HepG2 (cell line): Measurements from ENCODE around the gene AQP11. TPM values are rescaled to one million over a fixed set of nuclear protein-coding genes. Genes with fewer than 3 reads are reported as not detected.

ENCODE experiments used
- ATAC-seq: fragments of 200-7000 bp; cut with Tn5 transposase; 3 replicates; pipeline ENCODE4 v1.9.1; 2020; ENCODE audit warnings: mild to moderate bottlenecking, moderate library complexity
- BruUV-seq: library from RNA; stranded (reverse); fragments of 400-500 nt; replicated peaks from 2 replicates; lab custom pipeline; 2021; lab: Mats Ljungman, UMichigan
- CTCF ChIA-PET: fragments of 300-600 bp; formaldehyde crosslinking; extraction: SDS; loops from one replicate; lab custom pipeline; 2021; ENCODE audit warnings: low total read pairs, inconsistent platforms, low intra/inter-chr PET ratio; lab: Yijun Ruan, JAX
- POLR2A ChIA-PET: fragments of 350-600 bp; sonication (Branson Sonifier 250); formaldehyde crosslinking; loops from one replicate; lab custom pipeline; 2020; ENCODE audit warnings: antibody characterized with exemption, inconsistent platforms; lab: Yijun Ruan, JAX
- DNase-seq: peaks from one replicate; pipeline ENCODE4 v3.0.0-alpha.2; 2015; ENCODE audit warnings: low spot score
- FAIRE-seq: peaks from 3 replicates; lab custom pipeline; 2011; peaks lifted over from hg19 to GRCh38; lab: Jason Lieb, UNC
- H2AFZ ChIP-seq: one replicate; pipeline ENCODE4 v1.6.1; 2011; ENCODE audit warnings: low read length, inconsistent platforms
- H3K27ac ChIP-seq: fragments of 300-600 bp; 3 replicates; pipeline ENCODE4 v1.8.0; 2011; ENCODE audit warnings: mixed run types, mild to moderate bottlenecking, mixed read lengths, low read length, inconsistent platforms; ENCODE audit not compliant: insufficient read depth; ENCODE audit errors: extremely low read length
- H3K27me3 ChIP-seq, 2 experiments: fragments of 200-600 bp in 1 of 2; 2 replicates in 1 of 2; 3 replicates in 1 of 2; pipeline versions ENCODE4 v1.6.0 to v1.8.0; 2011; ENCODE audit warnings: low read length in 2 of 2, mild to moderate bottlenecking in 2 of 2, moderate library complexity in 2 of 2, inconsistent platforms in 1 of 2; ENCODE audit not compliant: insufficient read depth in 2 of 2, control insufficient read depth in 1 of 2
- H3K36me3 ChIP-seq, 2 experiments: fragments of 200-600 bp in 1 of 2; replicated peaks in 1 of 2; 2 replicates in 1 of 2; 3 replicates in 1 of 2; pipeline versions ENCODE4 v1.5.1 to v1.8.0; 2011; ENCODE audit warnings: low read length in 2 of 2, inconsistent platforms in 1 of 2; ENCODE audit not compliant: insufficient read depth in 2 of 2, control insufficient read depth in 1 of 2
- H3K4me1 ChIP-seq: 2 replicates; pipeline ENCODE4 v1.5.1; 2012; ENCODE audit warnings: low read length, inconsistent platforms; ENCODE audit not compliant: insufficient read depth
- H3K4me2 ChIP-seq: 2 replicates; pipeline ENCODE4 v1.6.0; 2011; ENCODE audit warnings: low read depth, low read length, inconsistent platforms
- H3K4me3 ChIP-seq, 3 experiments: fragments of 200-600 bp in 1 of 3; sonication (generic), shearing (Covaris generic) in 1 of 3; replicated peaks in 1 of 3; 2 replicates each; pipeline ENCODE4 v1.5.1; 2011 to 2016; ENCODE audit warnings: low read length in 3 of 3, inconsistent platforms in 2 of 3, low read depth in 2 of 3, mild to moderate bottlenecking in 2 of 3, control low read depth in 1 of 3, mixed read lengths in 1 of 3; ENCODE audit not compliant: insufficient read depth in 1 of 3
- H3K79me2 ChIP-seq: one replicate; pipeline ENCODE4 v1.6.1; 2011; ENCODE audit warnings: low read length, inconsistent platforms; ENCODE audit not compliant: insufficient read depth
- H3K9ac ChIP-seq: 2 replicates; pipeline ENCODE4 v1.6.0; 2011; ENCODE audit warnings: mild to moderate bottlenecking, low read depth, low read length, inconsistent platforms; ENCODE audit not compliant: insufficient read depth
- H3K9me3 ChIP-seq: 2 replicates; pipeline ENCODE4 v1.5.1; 2012; ENCODE audit warnings: mild to moderate bottlenecking, low read length
- H4K20me1 ChIP-seq: 2 replicates; pipeline ENCODE4 v1.6.0; 2011; ENCODE audit warnings: inconsistent platforms, mild to moderate bottlenecking, low read length, moderate library complexity; ENCODE audit not compliant: insufficient read depth
- FOXM1 ChIP-seq: sonication (generic); formaldehyde crosslinking; IDR thresholded peaks from 2 replicates; pipeline ENCODE4 v1.5.0; 2020; ENCODE audit warnings: missing genetic modification reagents
- JUNB ChIP-seq: sonication (generic); formaldehyde crosslinking; IDR thresholded peaks from 2 replicates; pipeline ENCODE4 v1.8.0; 2022; ENCODE audit warnings: missing genetic modification reagents, mild to moderate bottlenecking, borderline replicate concordance
- MIXL1 ChIP-seq: IDR thresholded peaks from 2 replicates; pipeline ENCODE4 v1.6.1; 2016
- NPAS2 ChIP-seq: sonication (generic); formaldehyde crosslinking; IDR thresholded peaks from 2 replicates; pipeline ENCODE4 v1.8.0; 2022; ENCODE audit warnings: mild to moderate bottlenecking, missing genetic modification reagents, borderline replicate concordance
- ONECUT2 ChIP-seq: sonication (generic); formaldehyde crosslinking; IDR thresholded peaks from 2 replicates; pipeline ENCODE4 v1.4.0; 2020; ENCODE audit warnings: missing genetic modification reagents
- SATB2 ChIP-seq: sonication (generic); formaldehyde crosslinking; IDR thresholded peaks from 2 replicates; pipeline ENCODE4 v1.5.0; 2020; ENCODE audit warnings: missing genetic modification reagents
- SIN3B ChIP-seq: fragments of 150-350 bp; IDR thresholded peaks from 2 replicates; pipeline ENCODE4 v1.6.1; 2014; ENCODE audit warnings: low read length
- SOX13 ChIP-seq, 3 experiments: fragments of 450-650 bp in 1 of 3; sonication (generic) in 1 of 3; formaldehyde crosslinking in 1 of 3; IDR thresholded peaks in 2 of 3; conservative IDR thresholded peaks in 1 of 3; 2 replicates each; pipeline versions ENCODE4 v1.5.0 to v1.6.1; 2016 to 2020; ENCODE audit warnings: antibody characterized with exemption in 1 of 3, mild to moderate bottlenecking in 1 of 3, missing compliant biosample characterization in 1 of 3, missing genetic modification reagents in 1 of 3, moderate library complexity in 1 of 3
- ZNF614 ChIP-seq: IDR thresholded peaks from 2 replicates; pipeline ENCODE4 v1.6.1; 2018; ENCODE audit warnings: missing biosample characterization, missing genetic modification reagents, inconsistent platforms, borderline replicate concordance
- ZNF615 ChIP-seq: sonication (generic); formaldehyde crosslinking; IDR thresholded peaks from 2 replicates; pipeline ENCODE4 v1.5.0; 2020; ENCODE audit warnings: mild to moderate bottlenecking, missing genetic modification reagents, borderline replicate concordance
- ZNF772 ChIP-seq: sonication (generic); formaldehyde crosslinking; IDR thresholded peaks from 2 replicates; pipeline ENCODE4 v1.5.0; 2020; ENCODE audit warnings: mild to moderate bottlenecking, missing genetic modification reagents
- ZSCAN29 ChIP-seq: sonication (generic); formaldehyde crosslinking; conservative IDR thresholded peaks from 2 replicates; pipeline ENCODE4 v1.4.0; 2020; ENCODE audit warnings: mild to moderate bottlenecking, missing genetic modification reagents
- WGBS: methylation state at CpG from one replicate; pipeline ENCODE4 v1.1.6; 2017; ENCODE audit warnings: low lambda C conversion rate; 5-methylcytosine and 5-hydroxymethylcytosine counted together
- in situ Hi-C: cut with HindIII; loops from 2 replicates; pipeline ENCODE4 v1.10.0; 2017; ENCODE audit warnings: low pct_unique_long_range_greater_than_20kb; ENCODE audit not compliant: extremely low pct_ligation_motif_present
- intact Hi-C: fragments of 100-400 bp; cut with micrococcal nuclease; formaldehyde crosslinking; loops from one replicate; pipeline ENCODE4 v1.10.0; 2022; ENCODE audit not compliant: unreplicated experiment
- polyA plus RNA-seq, 8 experiments: library from polyadenylated mRNA; depleted of rRNA in 3 of 8; stranded (reverse) in 7 of 8; unstranded in 1 of 8; fragments of >200 nt; fragmentation: Illumina TruSeq in 4 of 8; extraction: Trizol in 4 of 8; gene quantifications; 2 replicates each; pipeline versions ENCODE4 v1.2.1 to v1.2.3, GENCODE V29; 2011 to 2016; ENCODE audit warnings: low read depth in 4 of 8, missing spikeins in 1 of 8, mixed read lengths in 1 of 8; ENCODE audit not compliant: insufficient read depth in 1 of 8
- total RNA-seq, 5 experiments: library from RNA; depleted of rRNA; stranded (reverse); fragments of >200 nt; fragmentation: Illumina TruSeq; extraction: Trizol; gene quantifications; 2 replicates each; pipeline ENCODE4 v1.2.3, GENCODE V29; 2016; ENCODE audit warnings: low read depth in 1 of 5
- TF ChIP-seq, protein P1 (sequence below): sonication (generic); IDR thresholded peaks from 2 replicates; pipeline ENCODE4 v1.6.1; 2016; ENCODE audit warnings: low read depth, borderline replicate concordance
- TF ChIP-seq, protein P2 (sequence below): sonication (generic); formaldehyde crosslinking; IDR thresholded peaks from 2 replicates; pipeline ENCODE4 v1.9.0; 2021; ENCODE audit warnings: missing genetic modification reagents, borderline replicate concordance
- TF ChIP-seq, protein P3 (sequence below): IDR thresholded peaks from 2 replicates; pipeline ENCODE4 v1.6.1; 2016; ENCODE audit warnings: low read depth, missing genetic modification reagents, missing compliant biosample characterization
- TF ChIP-seq, protein P4 (sequence below): sonication (generic); formaldehyde crosslinking; IDR thresholded peaks from 2 replicates; pipeline ENCODE4 v1.4.0; 2020; ENCODE audit warnings: missing genetic modification reagents

Gene AQP11
- total and polyA plus RNA-seq, 2 of the 13 experiments (the other 11 are each of a cell fraction or from before 2014, with no cell fraction given), result 10.4 to 15.3 TPM

DNA sequence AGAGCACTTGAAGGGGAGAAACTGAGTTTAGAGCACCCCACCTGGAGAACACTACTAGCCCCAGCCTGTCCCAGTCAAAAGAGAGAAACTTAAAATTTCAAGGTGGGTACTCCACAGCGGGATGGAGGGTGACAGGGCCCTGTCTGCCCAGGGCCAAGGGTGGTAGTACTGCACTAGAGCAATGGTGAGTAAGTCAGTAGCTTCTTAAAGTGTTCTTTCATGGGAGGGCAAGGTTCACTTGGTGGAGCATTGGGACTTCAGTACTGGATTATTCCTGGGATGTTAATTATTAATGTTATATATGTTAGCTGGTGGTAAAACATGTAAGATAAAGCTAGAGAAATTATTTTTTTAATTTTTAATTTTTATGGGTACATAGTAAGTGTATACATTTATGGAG is 28.5 kb upstream of the AQP11 start:
- POLR2A ChIA-PET, result interaction anchor here (1.8 kb wide), 1 partner anchor 29 kb away, joined by 6 read pairs; the partner anchor contains the start of gene AQP11
- no peak for DNase-seq
- FAIRE-seq, result no peak
- no peak overlapping the region for H3K4me3 ChIP-seq
- H3K9ac ChIP-seq, result no peak overlapping the region
- CTCF ChIA-PET, result no interaction called here
- intact Hi-C loops (no loop called here), in situ Hi-C loops (no loop called here)
- H2AFZ ChIP-seq, result no peak overlapping the region
- WGBS, result 39% methylated on average over 1 of the region's 1 CpG
- H3K4me1 ChIP-seq, result peaks cover 18% of the 10 kb centered on the region
- no peak overlapping the region for H3K4me2 ChIP-seq
- H4K20me1 ChIP-seq, result no peaks in the 10 kb centered on the region
- no peak overlapping the region for H3K27ac ChIP-seq
- no peaks in the 10 kb centered on the region for H3K36me3 ChIP-seq
- no peak for ATAC-seq
- BruUV-seq, result no TSS peak
- no peaks in the 10 kb centered on the region for H3K27me3 ChIP-seq
- no peaks in the 10 kb centered on the region for H3K79me2 ChIP-seq
- H3K9me3 ChIP-seq, result no peaks in the 10 kb centered on the region
- TF ChIP-seq, protein P1, sequence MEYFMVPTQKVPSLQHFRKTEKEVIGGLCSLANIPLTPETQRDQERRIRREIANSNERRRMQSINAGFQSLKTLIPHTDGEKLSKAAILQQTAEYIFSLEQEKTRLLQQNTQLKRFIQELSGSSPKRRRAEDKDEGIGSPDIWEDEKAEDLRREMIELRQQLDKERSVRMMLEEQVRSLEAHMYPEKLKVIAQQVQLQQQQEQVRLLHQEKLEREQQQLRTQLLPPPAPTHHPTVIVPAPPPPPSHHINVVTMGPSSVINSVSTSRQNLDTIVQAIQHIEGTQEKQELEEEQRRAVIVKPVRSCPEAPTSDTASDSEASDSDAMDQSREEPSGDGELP, result no peak
- no peak for TF ChIP-seq ZNF615
- no peak for TF ChIP-seq MIXL1
- no peak for TF ChIP-seq SATB2 (CRISPR knock-in tag)
- TF ChIP-seq, protein P2, sequence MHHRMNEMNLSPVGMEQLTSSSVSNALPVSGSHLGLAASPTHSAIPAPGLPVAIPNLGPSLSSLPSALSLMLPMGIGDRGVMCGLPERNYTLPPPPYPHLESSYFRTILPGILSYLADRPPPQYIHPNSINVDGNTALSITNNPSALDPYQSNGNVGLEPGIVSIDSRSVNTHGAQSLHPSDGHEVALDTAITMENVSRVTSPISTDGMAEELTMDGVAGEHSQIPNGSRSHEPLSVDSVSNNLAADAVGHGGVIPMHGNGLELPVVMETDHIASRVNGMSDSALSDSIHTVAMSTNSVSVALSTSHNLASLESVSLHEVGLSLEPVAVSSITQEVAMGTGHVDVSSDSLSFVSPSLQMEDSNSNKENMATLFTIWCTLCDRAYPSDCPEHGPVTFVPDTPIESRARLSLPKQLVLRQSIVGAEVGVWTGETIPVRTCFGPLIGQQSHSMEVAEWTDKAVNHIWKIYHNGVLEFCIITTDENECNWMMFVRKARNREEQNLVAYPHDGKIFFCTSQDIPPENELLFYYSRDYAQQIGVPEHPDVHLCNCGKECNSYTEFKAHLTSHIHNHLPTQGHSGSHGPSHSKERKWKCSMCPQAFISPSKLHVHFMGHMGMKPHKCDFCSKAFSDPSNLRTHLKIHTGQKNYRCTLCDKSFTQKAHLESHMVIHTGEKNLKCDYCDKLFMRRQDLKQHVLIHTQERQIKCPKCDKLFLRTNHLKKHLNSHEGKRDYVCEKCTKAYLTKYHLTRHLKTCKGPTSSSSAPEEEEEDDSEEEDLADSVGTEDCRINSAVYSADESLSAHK (CRISPR knock-in tag), result no peak
- no peak for TF ChIP-seq NPAS2 (CRISPR knock-in tag)
- TF ChIP-seq, protein P3, sequence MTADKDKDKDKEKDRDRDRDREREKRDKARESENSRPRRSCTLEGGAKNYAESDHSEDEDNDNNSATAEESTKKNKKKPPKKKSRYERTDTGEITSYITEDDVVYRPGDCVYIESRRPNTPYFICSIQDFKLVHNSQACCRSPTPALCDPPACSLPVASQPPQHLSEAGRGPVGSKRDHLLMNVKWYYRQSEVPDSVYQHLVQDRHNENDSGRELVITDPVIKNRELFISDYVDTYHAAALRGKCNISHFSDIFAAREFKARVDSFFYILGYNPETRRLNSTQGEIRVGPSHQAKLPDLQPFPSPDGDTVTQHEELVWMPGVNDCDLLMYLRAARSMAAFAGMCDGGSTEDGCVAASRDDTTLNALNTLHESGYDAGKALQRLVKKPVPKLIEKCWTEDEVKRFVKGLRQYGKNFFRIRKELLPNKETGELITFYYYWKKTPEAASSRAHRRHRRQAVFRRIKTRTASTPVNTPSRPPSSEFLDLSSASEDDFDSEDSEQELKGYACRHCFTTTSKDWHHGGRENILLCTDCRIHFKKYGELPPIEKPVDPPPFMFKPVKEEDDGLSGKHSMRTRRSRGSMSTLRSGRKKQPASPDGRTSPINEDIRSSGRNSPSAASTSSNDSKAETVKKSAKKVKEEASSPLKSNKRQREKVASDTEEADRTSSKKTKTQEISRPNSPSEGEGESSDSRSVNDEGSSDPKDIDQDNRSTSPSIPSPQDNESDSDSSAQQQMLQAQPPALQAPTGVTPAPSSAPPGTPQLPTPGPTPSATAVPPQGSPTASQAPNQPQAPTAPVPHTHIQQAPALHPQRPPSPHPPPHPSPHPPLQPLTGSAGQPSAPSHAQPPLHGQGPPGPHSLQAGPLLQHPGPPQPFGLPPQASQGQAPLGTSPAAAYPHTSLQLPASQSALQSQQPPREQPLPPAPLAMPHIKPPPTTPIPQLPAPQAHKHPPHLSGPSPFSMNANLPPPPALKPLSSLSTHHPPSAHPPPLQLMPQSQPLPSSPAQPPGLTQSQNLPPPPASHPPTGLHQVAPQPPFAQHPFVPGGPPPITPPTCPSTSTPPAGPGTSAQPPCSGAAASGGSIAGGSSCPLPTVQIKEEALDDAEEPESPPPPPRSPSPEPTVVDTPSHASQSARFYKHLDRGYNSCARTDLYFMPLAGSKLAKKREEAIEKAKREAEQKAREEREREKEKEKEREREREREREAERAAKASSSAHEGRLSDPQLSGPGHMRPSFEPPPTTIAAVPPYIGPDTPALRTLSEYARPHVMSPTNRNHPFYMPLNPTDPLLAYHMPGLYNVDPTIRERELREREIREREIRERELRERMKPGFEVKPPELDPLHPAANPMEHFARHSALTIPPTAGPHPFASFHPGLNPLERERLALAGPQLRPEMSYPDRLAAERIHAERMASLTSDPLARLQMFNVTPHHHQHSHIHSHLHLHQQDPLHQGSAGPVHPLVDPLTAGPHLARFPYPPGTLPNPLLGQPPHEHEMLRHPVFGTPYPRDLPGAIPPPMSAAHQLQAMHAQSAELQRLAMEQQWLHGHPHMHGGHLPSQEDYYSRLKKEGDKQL (CRISPR knock-in tag), result no peak
- no peak for TF ChIP-seq ONECUT2
- TF ChIP-seq SOX13 (IDR thresholded peaks at IDR 0.05), result no peak
- no peak for TF ChIP-seq SOX13 (CRISPR knock-in tag; conservative IDR thresholded peaks at IDR 0.05 in 1 of 2, IDR thresholded peaks at IDR 0.05 in 1 of 2)
- no peak for TF ChIP-seq ZNF772 (CRISPR knock-in tag)
- no peak for TF ChIP-seq SIN3B
- TF ChIP-seq, protein P4, sequence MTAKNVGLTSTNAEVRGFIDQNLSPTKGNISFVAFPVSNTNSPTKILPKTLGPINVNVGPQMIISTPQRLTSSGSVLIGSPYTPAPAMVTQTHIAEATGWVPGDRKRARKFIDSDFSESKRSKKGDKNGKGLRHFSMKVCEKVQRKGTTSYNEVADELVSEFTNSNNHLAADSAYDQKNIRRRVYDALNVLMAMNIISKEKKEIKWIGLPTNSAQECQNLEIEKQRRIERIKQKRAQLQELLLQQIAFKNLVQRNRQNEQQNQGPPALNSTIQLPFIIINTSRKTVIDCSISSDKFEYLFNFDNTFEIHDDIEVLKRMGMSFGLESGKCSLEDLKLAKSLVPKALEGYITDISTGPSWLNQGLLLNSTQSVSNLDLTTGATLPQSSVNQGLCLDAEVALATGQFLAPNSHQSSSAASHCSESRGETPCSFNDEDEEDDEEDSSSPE (CRISPR knock-in tag), result no peak
- TF ChIP-seq FOXM1 (CRISPR knock-in tag), result no peak
- TF ChIP-seq ZSCAN29 (CRISPR knock-in tag), result no peak
- TF ChIP-seq ZNF614 (CRISPR knock-in tag), result no peak
- TF ChIP-seq JUNB, result no peak
